WTC11 (cell line): Measurements from ENCODE around the gene CAV1. TPM values are rescaled to one million over a fixed set of nuclear protein-coding genes. Genes with fewer than 3 reads are reported as not detected.
A peak's percentile ranks its signal among the peaks of the same experiment; 100 is the strongest.

ENCODE experiments used
- ATAC-seq: fragments of 200-7000 bp; cut with Tn5 transposase; 2 replicates; pipeline ENCODE4 v1.10.0; 2021; ENCODE audit warnings: mild to moderate bottlenecking, moderate library complexity
- CTCF ChIA-PET: fragments of 300-600 bp; sonication (Branson Sonifier 250); formaldehyde crosslinking; loops from one replicate; lab custom pipeline; 2021; ENCODE audit warnings: antibody characterized with exemption; lab: Charles Lee
- POLR2A ChIA-PET: fragments of 350-600 bp; sonication (Branson Sonifier 250); formaldehyde crosslinking; loops from one replicate; lab custom pipeline; 2021; ENCODE audit warnings: antibody characterized with exemption; lab: Charles Lee
- DNase-seq: peaks from one replicate; pipeline ENCODE4 v3.0.0; 2021; ENCODE audit warnings: low spot score
- H3K27ac Mint-ChIP-seq: 2 replicates; pipeline ENCODE4 v1.8.0; 2021; ENCODE audit warnings: mixed read lengths
- H3K27me3 Mint-ChIP-seq: 2 replicates; pipeline ENCODE4 v1.8.0; 2021; ENCODE audit warnings: low read depth, mild to moderate bottlenecking, moderate library complexity, mixed read lengths
- H3K36me3 Mint-ChIP-seq: 2 replicates; pipeline ENCODE4 v1.8.0; 2021; ENCODE audit warnings: mixed read lengths
- H3K4me1 Mint-ChIP-seq: 2 replicates; pipeline ENCODE4 v1.8.0; 2022; ENCODE audit warnings: mixed read lengths
- H3K4me3 Mint-ChIP-seq: 2 replicates; pipeline ENCODE4 v1.8.0; 2021; ENCODE audit warnings: mild to moderate bottlenecking, moderate library complexity, mixed read lengths
- H3K9me3 Mint-ChIP-seq: 2 replicates; pipeline ENCODE4 v1.8.0; 2021; ENCODE audit warnings: mixed read lengths
- ATF1 ChIP-seq: sonication (generic); formaldehyde crosslinking; IDR thresholded peaks from 2 replicates; pipeline ENCODE4 v1.8.1; 2023; ENCODE audit warnings: mild to moderate bottlenecking, moderate library complexity, missing genetic modification reagents
- ATF2 ChIP-seq: sonication (generic); formaldehyde crosslinking; IDR thresholded peaks from 2 replicates; pipeline ENCODE4 v1.8.1; 2022; ENCODE audit warnings: low read depth, missing genetic modification reagents, borderline replicate concordance
- CREM ChIP-seq: sonication (generic); formaldehyde crosslinking; IDR thresholded peaks from 2 replicates; pipeline ENCODE4 v1.8.1; 2022; ENCODE audit warnings: mild to moderate bottlenecking, missing genetic modification reagents, moderate library complexity
- ERG ChIP-seq: fragments of 250-450 bp; sonication (Bioruptor Pico); IDR thresholded peaks from 2 replicates; pipeline ENCODE4 v1.8.0; 2021; ENCODE audit warnings: mild to moderate bottlenecking
- FOXP1 ChIP-seq: sonication (generic); formaldehyde crosslinking; IDR thresholded peaks from 2 replicates; pipeline ENCODE4 v1.8.0; 2022; ENCODE audit warnings: missing genetic modification reagents, mild to moderate bottlenecking, moderate library complexity, borderline replicate concordance
- JAZF1 ChIP-seq: fragments of 250-450 bp; sonication (Bioruptor Pico); IDR thresholded peaks from 2 replicates; pipeline ENCODE4 v1.9.0; 2021; ENCODE audit warnings: moderate library complexity, mild to moderate bottlenecking, inconsistent platforms
- NFATC4 ChIP-seq: fragments of 250-450 bp; sonication (Bioruptor Pico); IDR thresholded peaks from 2 replicates; pipeline ENCODE4 v1.9.0; 2021; ENCODE audit warnings: mild to moderate bottlenecking
- ZNF263 ChIP-seq: sonication (generic); formaldehyde crosslinking; IDR thresholded peaks from 2 replicates; pipeline ENCODE4 v1.8.1; 2022; ENCODE audit warnings: low read depth, mild to moderate bottlenecking, moderate library complexity, missing genetic modification reagents
- ZNF317 ChIP-seq: sonication (generic); formaldehyde crosslinking; IDR thresholded peaks from 2 replicates; pipeline ENCODE4 v1.8.1; 2023; ENCODE audit warnings: low read depth, mild to moderate bottlenecking, moderate library complexity, missing genetic modification reagents, borderline replicate concordance
- total RNA-seq: library from RNA; stranded (reverse); gene quantifications from 3 replicates; pipeline ENCODE4 v1.2.3, GENCODE V29; 2021
- TF ChIP-seq, protein P1 (sequence below): sonication (generic); formaldehyde crosslinking; IDR thresholded peaks from 2 replicates; pipeline ENCODE4 v1.8.0; 2023; ENCODE audit warnings: mild to moderate bottlenecking, missing genetic modification reagents
- TF ChIP-seq, protein P2 (sequence below): fragments of 200-600 bp; IDR thresholded peaks from 2 replicates; pipeline ENCODE4 v1.8.0; 2022; ENCODE audit warnings: antibody characterized with exemption
- TF ChIP-seq, protein P3 (sequence below): sonication (generic); formaldehyde crosslinking; IDR thresholded peaks from 2 replicates; pipeline ENCODE4 v1.8.1; 2023; ENCODE audit warnings: mild to moderate bottlenecking, missing genetic modification reagents, moderate library complexity
- TF ChIP-seq, protein P4 (sequence below): sonication (generic); formaldehyde crosslinking; IDR thresholded peaks from 2 replicates; pipeline ENCODE4 v1.8.1; 2023; ENCODE audit warnings: mild to moderate bottlenecking, missing genetic modification reagents
- TF ChIP-seq, protein P5 (sequence below): sonication (generic); formaldehyde crosslinking; IDR thresholded peaks from 2 replicates; pipeline ENCODE4 v1.8.1; 2022; ENCODE audit warnings: mild to moderate bottlenecking, missing genetic modification reagents, moderate library complexity, borderline replicate concordance
- TF ChIP-seq, protein P6 (sequence below): sonication (generic); formaldehyde crosslinking; IDR thresholded peaks from 2 replicates; pipeline ENCODE4 v1.8.0; 2022; ENCODE audit warnings: mild to moderate bottlenecking, missing genetic modification reagents
- TF ChIP-seq, protein P7 (sequence below): fragments of 250-450 bp; sonication (Bioruptor Pico); IDR thresholded peaks from 2 replicates; pipeline ENCODE4 v2.1.2; 2022; ENCODE audit warnings: mild to moderate bottlenecking, moderate library complexity
- TF ChIP-seq, protein P8 (sequence below): sonication (generic); formaldehyde crosslinking; IDR thresholded peaks from 2 replicates; pipeline ENCODE4 v1.8.0; 2023; ENCODE audit warnings: missing genetic modification reagents

Gene CAV1
- total RNA-seq, 1 experiment from 2014 or later = 19.7 TPM

DNA sequence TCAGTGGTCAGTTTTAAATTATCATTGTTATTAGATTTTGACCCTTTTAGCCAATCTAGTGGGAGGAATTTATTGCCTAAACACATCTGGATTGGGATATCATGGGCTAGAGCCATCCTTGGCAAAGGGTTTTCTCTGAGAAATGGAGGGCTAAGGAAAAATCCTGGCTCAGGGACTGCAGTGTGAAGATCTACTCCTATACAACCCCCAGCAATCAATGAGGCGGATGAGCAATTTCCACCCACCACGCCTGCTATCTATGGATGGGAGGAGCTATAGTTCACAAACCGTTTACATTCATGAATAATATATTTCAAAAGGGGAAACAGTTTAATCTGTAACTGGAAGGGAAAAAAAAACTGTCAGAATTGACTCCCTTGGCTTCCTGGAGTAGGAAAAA, 2.7 kb downstream of the CAV1 start (continued):
- TF ChIP-seq, protein P1, sequence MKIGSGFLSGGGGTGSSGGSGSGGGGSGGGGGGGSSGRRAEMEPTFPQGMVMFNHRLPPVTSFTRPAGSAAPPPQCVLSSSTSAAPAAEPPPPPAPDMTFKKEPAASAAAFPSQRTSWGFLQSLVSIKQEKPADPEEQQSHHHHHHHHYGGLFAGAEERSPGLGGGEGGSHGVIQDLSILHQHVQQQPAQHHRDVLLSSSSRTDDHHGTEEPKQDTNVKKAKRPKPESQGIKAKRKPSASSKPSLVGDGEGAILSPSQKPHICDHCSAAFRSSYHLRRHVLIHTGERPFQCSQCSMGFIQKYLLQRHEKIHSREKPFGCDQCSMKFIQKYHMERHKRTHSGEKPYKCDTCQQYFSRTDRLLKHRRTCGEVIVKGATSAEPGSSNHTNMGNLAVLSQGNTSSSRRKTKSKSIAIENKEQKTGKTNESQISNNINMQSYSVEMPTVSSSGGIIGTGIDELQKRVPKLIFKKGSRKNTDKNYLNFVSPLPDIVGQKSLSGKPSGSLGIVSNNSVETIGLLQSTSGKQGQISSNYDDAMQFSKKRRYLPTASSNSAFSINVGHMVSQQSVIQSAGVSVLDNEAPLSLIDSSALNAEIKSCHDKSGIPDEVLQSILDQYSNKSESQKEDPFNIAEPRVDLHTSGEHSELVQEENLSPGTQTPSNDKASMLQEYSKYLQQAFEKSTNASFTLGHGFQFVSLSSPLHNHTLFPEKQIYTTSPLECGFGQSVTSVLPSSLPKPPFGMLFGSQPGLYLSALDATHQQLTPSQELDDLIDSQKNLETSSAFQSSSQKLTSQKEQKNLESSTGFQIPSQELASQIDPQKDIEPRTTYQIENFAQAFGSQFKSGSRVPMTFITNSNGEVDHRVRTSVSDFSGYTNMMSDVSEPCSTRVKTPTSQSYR (CRISPR knock-in tag) = no peak

GRCh38 chr7:116528008-116528789, 3.4 kb downstream of the CAV1 start:
- DNase-seq (no peak), ATAC-seq (no peak)
- Mint-ChIP-seq H3K4me3 (no peak overlapping the region), H3K4me1 (peaks cover 39% of the 10 kb centered on the region), H3K27me3 (peaks cover 24% of the 10 kb centered on the region), H3K36me3 (no peaks in the 10 kb centered on the region), H3K27ac (peak overlapping the region; percentile 19; the same call in 1 of the 2 replicates), H3K9me3 (no peaks in the 10 kb centered on the region)
- CTCF ChIA-PET = no interaction called here
- TF ChIP-seq, protein P2, sequence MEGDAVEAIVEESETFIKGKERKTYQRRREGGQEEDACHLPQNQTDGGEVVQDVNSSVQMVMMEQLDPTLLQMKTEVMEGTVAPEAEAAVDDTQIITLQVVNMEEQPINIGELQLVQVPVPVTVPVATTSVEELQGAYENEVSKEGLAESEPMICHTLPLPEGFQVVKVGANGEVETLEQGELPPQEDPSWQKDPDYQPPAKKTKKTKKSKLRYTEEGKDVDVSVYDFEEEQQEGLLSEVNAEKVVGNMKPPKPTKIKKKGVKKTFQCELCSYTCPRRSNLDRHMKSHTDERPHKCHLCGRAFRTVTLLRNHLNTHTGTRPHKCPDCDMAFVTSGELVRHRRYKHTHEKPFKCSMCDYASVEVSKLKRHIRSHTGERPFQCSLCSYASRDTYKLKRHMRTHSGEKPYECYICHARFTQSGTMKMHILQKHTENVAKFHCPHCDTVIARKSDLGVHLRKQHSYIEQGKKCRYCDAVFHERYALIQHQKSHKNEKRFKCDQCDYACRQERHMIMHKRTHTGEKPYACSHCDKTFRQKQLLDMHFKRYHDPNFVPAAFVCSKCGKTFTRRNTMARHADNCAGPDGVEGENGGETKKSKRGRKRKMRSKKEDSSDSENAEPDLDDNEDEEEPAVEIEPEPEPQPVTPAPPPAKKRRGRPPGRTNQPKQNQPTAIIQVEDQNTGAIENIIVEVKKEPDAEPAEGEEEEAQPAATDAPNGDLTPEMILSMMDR = no peak
- TF ChIP-seq CREM (CRISPR knock-in tag) = no peak
- TF ChIP-seq FOXP1 (CRISPR knock-in tag) = no peak
- no peak for TF ChIP-seq JAZF1 (CRISPR knock-in tag)
- TF ChIP-seq, protein P3, sequence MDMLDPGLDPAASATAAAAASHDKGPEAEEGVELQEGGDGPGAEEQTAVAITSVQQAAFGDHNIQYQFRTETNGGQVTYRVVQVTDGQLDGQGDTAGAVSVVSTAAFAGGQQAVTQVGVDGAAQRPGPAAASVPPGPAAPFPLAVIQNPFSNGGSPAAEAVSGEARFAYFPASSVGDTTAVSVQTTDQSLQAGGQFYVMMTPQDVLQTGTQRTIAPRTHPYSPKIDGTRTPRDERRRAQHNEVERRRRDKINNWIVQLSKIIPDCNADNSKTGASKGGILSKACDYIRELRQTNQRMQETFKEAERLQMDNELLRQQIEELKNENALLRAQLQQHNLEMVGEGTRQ (CRISPR knock-in tag) = no peak
- TF ChIP-seq, protein P4, sequence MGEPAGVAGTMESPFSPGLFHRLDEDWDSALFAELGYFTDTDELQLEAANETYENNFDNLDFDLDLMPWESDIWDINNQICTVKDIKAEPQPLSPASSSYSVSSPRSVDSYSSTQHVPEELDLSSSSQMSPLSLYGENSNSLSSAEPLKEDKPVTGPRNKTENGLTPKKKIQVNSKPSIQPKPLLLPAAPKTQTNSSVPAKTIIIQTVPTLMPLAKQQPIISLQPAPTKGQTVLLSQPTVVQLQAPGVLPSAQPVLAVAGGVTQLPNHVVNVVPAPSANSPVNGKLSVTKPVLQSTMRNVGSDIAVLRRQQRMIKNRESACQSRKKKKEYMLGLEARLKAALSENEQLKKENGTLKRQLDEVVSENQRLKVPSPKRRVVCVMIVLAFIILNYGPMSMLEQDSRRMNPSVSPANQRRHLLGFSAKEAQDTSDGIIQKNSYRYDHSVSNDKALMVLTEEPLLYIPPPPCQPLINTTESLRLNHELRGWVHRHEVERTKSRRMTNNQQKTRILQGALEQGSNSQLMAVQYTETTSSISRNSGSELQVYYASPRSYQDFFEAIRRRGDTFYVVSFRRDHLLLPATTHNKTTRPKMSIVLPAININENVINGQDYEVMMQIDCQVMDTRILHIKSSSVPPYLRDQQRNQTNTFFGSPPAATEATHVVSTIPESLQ (CRISPR knock-in tag) = no peak
- TF ChIP-seq, protein P5, sequence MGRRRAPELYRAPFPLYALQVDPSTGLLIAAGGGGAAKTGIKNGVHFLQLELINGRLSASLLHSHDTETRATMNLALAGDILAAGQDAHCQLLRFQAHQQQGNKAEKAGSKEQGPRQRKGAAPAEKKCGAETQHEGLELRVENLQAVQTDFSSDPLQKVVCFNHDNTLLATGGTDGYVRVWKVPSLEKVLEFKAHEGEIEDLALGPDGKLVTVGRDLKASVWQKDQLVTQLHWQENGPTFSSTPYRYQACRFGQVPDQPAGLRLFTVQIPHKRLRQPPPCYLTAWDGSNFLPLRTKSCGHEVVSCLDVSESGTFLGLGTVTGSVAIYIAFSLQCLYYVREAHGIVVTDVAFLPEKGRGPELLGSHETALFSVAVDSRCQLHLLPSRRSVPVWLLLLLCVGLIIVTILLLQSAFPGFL (CRISPR knock-in tag) = no peak
- TF ChIP-seq, protein P6, sequence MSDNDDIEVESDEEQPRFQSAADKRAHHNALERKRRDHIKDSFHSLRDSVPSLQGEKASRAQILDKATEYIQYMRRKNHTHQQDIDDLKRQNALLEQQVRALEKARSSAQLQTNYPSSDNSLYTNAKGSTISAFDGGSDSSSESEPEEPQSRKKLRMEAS (CRISPR knock-in tag) = no peak
- POLR2A ChIA-PET = no interaction called here

DNA sequence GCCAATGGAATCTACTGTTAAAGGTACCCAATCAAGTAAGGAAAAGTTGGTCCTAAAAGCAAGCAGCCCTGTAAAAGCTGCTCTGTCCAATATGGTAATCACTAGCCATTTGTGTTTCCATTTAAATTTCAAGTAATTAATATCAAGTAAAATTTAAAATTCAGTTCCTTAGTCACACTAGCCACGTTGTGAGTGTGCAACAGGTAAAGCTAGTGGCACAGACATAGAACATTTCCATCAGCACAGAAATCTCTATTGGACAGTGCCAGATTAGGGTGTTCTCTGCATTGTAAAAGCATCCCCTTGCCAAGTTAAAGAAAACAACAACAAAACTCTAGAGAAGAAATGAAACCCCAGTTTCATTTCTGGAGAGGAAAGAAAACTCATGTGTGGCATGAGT, 4.4 kb downstream of the CAV1 start:
- Mint-ChIP-seq H3K36me3 (no peaks in the 10 kb centered on the region), H3K27me3 (peaks cover 24% of the 10 kb centered on the region), H3K4me3 (no peak overlapping the region), H3K9me3 (no peaks in the 10 kb centered on the region), H3K27ac (no peak overlapping the region), H3K4me1 (peaks cover 28% of the 10 kb centered on the region)
- DNase-seq = no peak
- no peak for ATAC-seq
- TF ChIP-seq ZNF317 (no peak), ERG (CRISPR knock-in tag) (no peak), NFATC4 (CRISPR knock-in tag) (no peak), ZNF263 (CRISPR knock-in tag) (no peak), ATF2 (CRISPR knock-in tag) (no peak), ATF1 (CRISPR knock-in tag) (no peak)
- TF ChIP-seq, protein P7, sequence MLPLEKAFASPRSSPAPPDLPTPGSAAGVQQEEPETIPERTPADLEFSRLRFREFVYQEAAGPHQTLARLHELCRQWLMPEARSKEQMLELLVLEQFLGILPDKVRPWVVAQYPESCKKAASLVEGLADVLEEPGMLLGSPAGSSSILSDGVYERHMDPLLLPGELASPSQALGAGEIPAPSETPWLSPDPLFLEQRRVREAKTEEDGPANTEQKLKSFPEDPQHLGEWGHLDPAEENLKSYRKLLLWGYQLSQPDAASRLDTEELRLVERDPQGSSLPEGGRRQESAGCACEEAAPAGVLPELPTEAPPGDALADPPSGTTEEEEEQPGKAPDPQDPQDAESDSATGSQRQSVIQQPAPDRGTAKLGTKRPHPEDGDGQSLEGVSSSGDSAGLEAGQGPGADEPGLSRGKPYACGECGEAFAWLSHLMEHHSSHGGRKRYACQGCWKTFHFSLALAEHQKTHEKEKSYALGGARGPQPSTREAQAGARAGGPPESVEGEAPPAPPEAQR (CRISPR knock-in tag) = no peak
- TF ChIP-seq, protein P8, sequence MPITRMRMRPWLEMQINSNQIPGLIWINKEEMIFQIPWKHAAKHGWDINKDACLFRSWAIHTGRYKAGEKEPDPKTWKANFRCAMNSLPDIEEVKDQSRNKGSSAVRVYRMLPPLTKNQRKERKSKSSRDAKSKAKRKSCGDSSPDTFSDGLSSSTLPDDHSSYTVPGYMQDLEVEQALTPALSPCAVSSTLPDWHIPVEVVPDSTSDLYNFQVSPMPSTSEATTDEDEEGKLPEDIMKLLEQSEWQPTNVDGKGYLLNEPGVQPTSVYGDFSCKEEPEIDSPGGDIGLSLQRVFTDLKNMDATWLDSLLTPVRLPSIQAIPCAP (CRISPR knock-in tag) = no peak
- ChIA-PET CTCF (no interaction called here), POLR2A (no interaction called here)
